PFSK-1 (cell line): ENCODE results near the gene PSMG1.

Experiments used
- FOXP2 ChIP-seq: optimal IDR thresholded peaks from 2 replicates; pipeline ENCODE3; 2011; ENCODE audit warnings: borderline replicate concordance, control low read depth, inconsistent platforms; ENCODE audit not compliant: insufficient read depth; ENCODE audit errors: extremely low read length, extremely low read depth
- POLR2AphosphoS5 ChIP-seq: IDR thresholded peaks from 2 replicates; pipeline ENCODE4 v1.6.1; 2012; ENCODE audit warnings: low read depth, mild to moderate bottlenecking, control low read depth, low read length, moderate library complexity
- REST ChIP-seq, 2 experiments: IDR thresholded peaks; 2 replicates each; pipeline versions ENCODE4 v1.6.1 to v1.8.0; 2011 to 2012; ENCODE audit warnings: low read depth in 2 of 2, low read length in 2 of 2, control low read depth in 1 of 2, inconsistent platforms in 1 of 2, mild to moderate bottlenecking in 1 of 2, moderate library complexity in 1 of 2; ENCODE audit not compliant: insufficient read depth in 1 of 2
- SIN3A ChIP-seq: IDR thresholded peaks from 2 replicates; pipeline ENCODE4 v1.6.1; 2012; ENCODE audit warnings: mild to moderate bottlenecking, low read length, moderate library complexity, borderline replicate concordance; ENCODE audit not compliant: insufficient read depth
- TAF1 ChIP-seq: IDR thresholded peaks from 2 replicates; pipeline ENCODE4 v1.6.1; 2012; ENCODE audit warnings: low read length, control low read depth, borderline replicate concordance; ENCODE audit not compliant: insufficient read depth

PSMG1 gene

GRCh38 chr21:39161064-39161463 lies 22.2 kb downstream of the PSMG1 start:
- no peak for TF ChIP-seq REST (IDR thresholded peaks at IDR 0.05; ENCODE audit: insufficient read depth in 1 of 2, low read depth in 2 of 2, low read length in 2 of 2)
- TF ChIP-seq POLR2AphosphoS5, result no peak
- no peak for TF ChIP-seq FOXP2
- TF ChIP-seq SIN3A, result no peak
- TF ChIP-seq TAF1, result no peak

DNA sequence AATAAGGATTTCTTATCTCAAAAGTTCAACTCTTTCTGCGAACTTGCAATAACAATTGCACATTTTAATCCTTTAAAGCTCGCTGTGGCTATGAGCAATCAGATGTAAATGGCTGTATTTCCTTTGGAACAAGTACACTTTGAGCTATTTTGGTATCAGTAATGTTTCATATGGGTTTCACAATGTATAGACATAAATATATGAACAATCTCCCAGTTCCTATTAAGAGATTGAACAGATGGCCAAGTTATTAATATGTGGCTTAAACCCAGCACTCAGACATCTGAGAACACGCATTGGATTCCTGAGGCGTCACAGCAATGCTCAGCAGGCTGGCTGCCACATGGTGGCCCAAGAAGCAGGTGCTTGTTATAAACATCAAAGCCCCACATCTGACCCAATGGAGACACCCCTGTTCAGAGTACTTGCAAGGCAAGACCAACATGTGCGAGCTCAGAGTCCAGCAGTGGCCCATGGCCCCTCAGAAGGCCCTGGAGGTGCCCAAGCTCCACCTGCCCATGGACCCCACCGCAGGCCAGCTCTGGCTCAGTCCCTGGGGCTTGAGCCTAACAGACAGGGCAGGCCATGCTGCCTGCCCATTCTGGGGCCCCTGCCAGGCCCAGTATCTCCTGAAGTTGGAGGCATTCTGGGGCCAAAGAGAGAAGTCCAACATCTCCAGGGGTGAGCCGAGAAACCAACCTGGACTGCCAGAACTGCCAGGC lies 23.7 kb downstream of the PSMG1 start:
- TF ChIP-seq FOXP2 (no peak), SIN3A (no peak), POLR2AphosphoS5 (no peak), REST (IDR thresholded peaks at IDR 0.05; ENCODE audit: insufficient read depth in 1 of 2, low read depth in 2 of 2, low read length in 2 of 2) (no peak)

DNA sequence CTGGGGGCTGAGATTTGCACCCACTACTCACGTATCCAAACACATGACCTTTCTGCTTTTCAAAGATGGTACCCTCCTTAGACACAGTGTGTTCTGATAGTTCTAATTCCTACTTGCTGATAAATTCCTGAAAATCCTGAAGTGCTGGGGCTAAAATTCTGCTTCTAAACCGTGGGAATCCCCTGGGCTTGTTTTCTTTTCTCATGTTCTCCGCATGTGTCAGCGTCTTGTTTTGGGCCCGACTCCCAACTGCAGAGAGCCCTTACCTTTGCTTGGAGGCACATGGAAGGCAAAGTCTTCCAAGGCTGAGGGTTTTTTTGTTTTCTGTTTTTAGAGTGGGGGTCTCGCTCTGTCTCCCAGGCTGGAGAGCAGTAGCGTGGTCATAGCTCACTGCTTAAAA lies 27.2 kb downstream of the PSMG1 start:
- TF ChIP-seq TAF1, result no peak
- no peak for TF ChIP-seq POLR2AphosphoS5
- TF ChIP-seq REST (IDR thresholded peaks at IDR 0.05; ENCODE audit: insufficient read depth in 1 of 2, low read depth in 2 of 2, low read length in 2 of 2), result no peak
- TF ChIP-seq FOXP2, result no peak
- no peak for TF ChIP-seq SIN3A

DNA sequence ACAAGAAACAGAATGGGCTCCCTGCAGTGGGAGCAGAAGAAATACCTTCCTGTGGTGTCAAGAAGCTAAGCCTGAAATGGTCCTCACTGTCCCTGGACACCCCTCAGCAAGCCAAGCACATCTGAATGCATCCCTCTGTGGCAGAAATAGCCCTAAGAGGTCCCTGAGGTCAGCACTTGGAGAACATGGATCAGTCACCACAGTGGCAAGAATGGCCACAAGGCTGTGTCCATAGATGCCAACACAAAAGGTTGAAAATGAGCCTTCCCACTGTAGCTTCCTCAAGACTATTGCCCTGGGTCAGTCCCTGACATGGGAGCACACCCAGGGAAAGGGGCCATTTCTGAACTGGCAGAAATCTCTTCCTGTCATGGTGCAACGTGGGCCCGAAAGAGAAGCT lies 27.7 kb downstream of the PSMG1 start:
- no peak for TF ChIP-seq SIN3A
- no peak for TF ChIP-seq FOXP2
- TF ChIP-seq POLR2AphosphoS5, result no peak
- no peak for TF ChIP-seq TAF1
- no peak for TF ChIP-seq REST (IDR thresholded peaks at IDR 0.05; ENCODE audit: insufficient read depth in 1 of 2, low read depth in 2 of 2, low read length in 2 of 2)

GRCh38 chr21:39153842-39154241 lies 29.4 kb downstream of the PSMG1 start:
- TF ChIP-seq REST (IDR thresholded peaks at IDR 0.05; ENCODE audit: insufficient read depth in 1 of 2, low read depth in 2 of 2, low read length in 2 of 2) (no peak), POLR2AphosphoS5 (no peak), SIN3A (no peak), FOXP2 (no peak), TAF1 (no peak)
